HG02970 (cell line): ENCODE results near the gene SLC5A6.
"Not testable (repeated sequence)": the region's sequence is repeated elsewhere in the genome, so short reads cannot be mapped to it uniquely, and the experiment has no call there.

ENCODE experiments used
- ATAC-seq: cut with Tn5 transposase; IDR thresholded peaks from one replicate; pipeline ENCODE4 v1.9.1; 2021; ENCODE audit warnings: mild to moderate bottlenecking, moderate library complexity, moderate number of reproducible peaks; ENCODE audit not compliant: unreplicated experiment, low FRiP score

Gene SLC5A6

GRCh38 chr2:27177441-27178351 lies 34.4 kb downstream of the SLC5A6 start:
- no peak for ATAC-seq

- ATAC-seq = not testable (repeated sequence)
Measured at GRCh38 chr2:27175781-27176180, 36.3 kb downstream of the SLC5A6 start.

GRCh38 chr2:27175330-27175729 lies 36.7 kb downstream of the SLC5A6 start:
- ATAC-seq = no peak

GRCh38 chr2:27174638-27175037 lies 37.4 kb downstream of the SLC5A6 start:
- ATAC-seq = no peak

- no peak for ATAC-seq
Measured at GRCh38 chr2:27171351-27171848, 40.7 kb downstream of the SLC5A6 start.

- ATAC-seq = no peak
Measured at GRCh38 chr2:27170581-27171337, 41.3 kb downstream of the SLC5A6 start.

GRCh38 chr2:27164960-27165763 lies 46.9 kb downstream of the SLC5A6 start:
- peak; percentile 51 for ATAC-seq

- no peak for ATAC-seq
Measured at GRCh38 chr2:27162151-27163121, 49.6 kb downstream of the SLC5A6 start.

GRCh38 chr2:27160191-27160590 lies 51.9 kb downstream of the SLC5A6 start:
- ATAC-seq = no peak

GRCh38 chr2:27159271-27159670 lies 52.8 kb downstream of the SLC5A6 start:
- no peak for ATAC-seq

- ATAC-seq = no peak
Measured at GRCh38 chr2:27158468-27158867, 53.6 kb downstream of the SLC5A6 start.

GRCh38 chr2:27155069-27155520 lies 57.0 kb downstream of the SLC5A6 start:
- no peak for ATAC-seq

- no peak for ATAC-seq
Measured at GRCh38 chr2:27154488-27154887, 57.6 kb downstream of the SLC5A6 start.

GRCh38 chr2:27152796-27153464 lies 59.1 kb downstream of the SLC5A6 start:
- no peak for ATAC-seq

- no peak for ATAC-seq
Measured at GRCh38 chr2:27152102-27152795, 59.8 kb downstream of the SLC5A6 start.

- ATAC-seq = no peak
Measured at GRCh38 chr2:27150639-27151230, 61.3 kb downstream of the SLC5A6 start.
